Cerebellar cortex (tissue), 1 donor: ENCODE data around the gene DIP2C.

Experiments used
- DNase-seq: peaks from one replicate; pipeline ENCODE4 v3.0.0-alpha.2; 2015; ENCODE audit warnings: low spot score

DIP2C gene

GRCh38 chr10:494149-494542 lies 195.3 kb downstream of the DIP2C start:
- no peak for DNase-seq

- DNase-seq, result no peak
Observed at GRCh38 chr10:493391-494148, 195.9 kb downstream of the DIP2C start.

GRCh38 chr10:492836-493235 lies 196.6 kb downstream of the DIP2C start:
- no peak for DNase-seq

GRCh38 chr10:491667-492424 lies 197.6 kb downstream of the DIP2C start:
- DNase-seq, result no peak

GRCh38 chr10:490891-491571 lies 198.4 kb downstream of the DIP2C start:
- peak; percentile 54 for DNase-seq

GRCh38 chr10:490256-490655 lies 199.2 kb downstream of the DIP2C start:
- DNase-seq, result no peak

- DNase-seq, result no peak
Observed at GRCh38 chr10:489330-489729, 200.1 kb downstream of the DIP2C start.

- no peak for DNase-seq
Observed at GRCh38 chr10:488933-489215, 200.6 kb downstream of the DIP2C start.

GRCh38 chr10:488081-488932 lies 201.2 kb downstream of the DIP2C start:
- DNase-seq, result no peak

- DNase-seq, result no peak
Observed at GRCh38 chr10:486666-487322, 202.7 kb downstream of the DIP2C start.

- no peak for DNase-seq
Observed at GRCh38 chr10:486206-486605, 203.3 kb downstream of the DIP2C start.

GRCh38 chr10:485776-486175 lies 203.7 kb downstream of the DIP2C start:
- peak; percentile 44 for DNase-seq

- no peak for DNase-seq
Observed at GRCh38 chr10:484925-485661, 204.4 kb downstream of the DIP2C start.

- peak; percentile 46 for DNase-seq
Observed at GRCh38 chr10:484441-484924, 205.0 kb downstream of the DIP2C start.

GRCh38 chr10:483261-483660 lies 206.2 kb downstream of the DIP2C start:
- no peak for DNase-seq

GRCh38 chr10:482848-483247 lies 206.6 kb downstream of the DIP2C start:
- no peak for DNase-seq

GRCh38 chr10:482051-482501 lies 207.4 kb downstream of the DIP2C start:
- no peak for DNase-seq

GRCh38 chr10:481628-482027 lies 207.8 kb downstream of the DIP2C start:
- no peak for DNase-seq

GRCh38 chr10:480928-481552 lies 208.4 kb downstream of the DIP2C start:
- DNase-seq, result no peak

- DNase-seq, result no peak
Observed at GRCh38 chr10:480498-480927, 209.0 kb downstream of the DIP2C start.
